ENCODE data around the gene DEPP1.

Gene DEPP1

GRCh38 chr10:44954042-44954441 lies 24.6 kb downstream of the DEPP1 start:
- DNase-seq (ENCODE audit: low read depth), result no peak

GRCh38 chr10:44952779-44953231 lies 25.8 kb downstream of the DEPP1 start:
- DNase-seq (ENCODE audit: low read depth), result no peak

GRCh38 chr10:44951576-44952226 lies 26.9 kb downstream of the DEPP1 start:
- DNase-seq (ENCODE audit: low read depth), result no peak

GRCh38 chr10:44950326-44951225 lies 28.0 kb downstream of the DEPP1 start:
- DNase-seq (ENCODE audit: low read depth), result no peak

- DNase-seq (ENCODE audit: low read depth), result no peak
Observed at GRCh38 chr10:44949915-44950314, 28.7 kb downstream of the DEPP1 start.

DNA sequence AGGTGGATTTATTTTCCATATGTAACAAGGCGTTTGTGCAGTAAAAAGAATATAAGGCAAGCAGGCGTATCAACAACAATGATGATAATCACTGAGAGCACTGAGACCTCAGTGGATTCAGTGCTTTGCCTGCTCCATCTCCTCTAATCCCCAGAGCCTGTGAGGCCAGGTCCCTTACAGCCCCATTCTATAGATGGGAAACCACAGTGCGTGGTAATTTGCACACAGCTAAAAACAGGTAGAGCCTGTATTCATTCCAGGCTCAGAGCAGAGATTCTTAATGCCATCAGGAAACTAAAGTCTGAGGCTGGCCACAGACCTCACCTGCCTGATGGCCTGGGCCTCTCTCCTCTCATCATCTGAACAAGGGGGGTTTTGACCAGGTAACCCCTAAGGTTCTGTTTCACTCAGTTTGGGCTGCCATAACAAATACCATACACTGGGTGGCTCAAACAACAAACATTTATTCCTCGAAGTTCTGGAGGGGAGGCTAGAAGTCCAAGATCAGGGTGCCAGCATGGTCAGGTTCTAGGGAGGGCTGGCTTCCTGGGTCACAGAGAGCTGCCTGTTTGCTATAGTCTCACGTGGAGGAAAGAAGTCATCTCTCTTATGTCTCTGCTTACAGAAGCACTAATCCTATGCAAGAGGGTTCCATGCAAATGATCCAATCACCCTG lies 29.3 kb downstream of the DEPP1 start:
- DNase-seq (ENCODE audit: low read depth), result no peak

DNA sequence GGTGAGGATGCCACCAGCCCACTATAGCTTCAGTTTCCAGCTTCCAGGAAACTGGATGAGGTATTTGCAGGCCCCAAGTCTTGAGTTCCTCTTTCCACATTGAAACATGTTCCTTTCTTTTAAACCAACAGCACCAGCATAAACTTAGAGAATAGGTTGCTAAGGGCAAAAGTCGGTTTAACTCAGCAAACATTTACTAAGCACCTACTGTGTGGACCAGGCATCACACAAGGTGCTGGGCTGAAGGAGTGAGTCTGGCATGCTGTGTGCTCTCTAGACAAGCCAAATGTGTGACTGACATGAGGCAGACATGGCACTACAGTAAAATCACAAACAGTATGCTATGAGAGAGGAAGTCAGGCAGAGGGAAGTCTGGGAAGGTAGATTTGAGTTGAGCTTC lies 30.0 kb downstream of the DEPP1 start:
- no peak for DNase-seq (ENCODE audit: low read depth)

DNA sequence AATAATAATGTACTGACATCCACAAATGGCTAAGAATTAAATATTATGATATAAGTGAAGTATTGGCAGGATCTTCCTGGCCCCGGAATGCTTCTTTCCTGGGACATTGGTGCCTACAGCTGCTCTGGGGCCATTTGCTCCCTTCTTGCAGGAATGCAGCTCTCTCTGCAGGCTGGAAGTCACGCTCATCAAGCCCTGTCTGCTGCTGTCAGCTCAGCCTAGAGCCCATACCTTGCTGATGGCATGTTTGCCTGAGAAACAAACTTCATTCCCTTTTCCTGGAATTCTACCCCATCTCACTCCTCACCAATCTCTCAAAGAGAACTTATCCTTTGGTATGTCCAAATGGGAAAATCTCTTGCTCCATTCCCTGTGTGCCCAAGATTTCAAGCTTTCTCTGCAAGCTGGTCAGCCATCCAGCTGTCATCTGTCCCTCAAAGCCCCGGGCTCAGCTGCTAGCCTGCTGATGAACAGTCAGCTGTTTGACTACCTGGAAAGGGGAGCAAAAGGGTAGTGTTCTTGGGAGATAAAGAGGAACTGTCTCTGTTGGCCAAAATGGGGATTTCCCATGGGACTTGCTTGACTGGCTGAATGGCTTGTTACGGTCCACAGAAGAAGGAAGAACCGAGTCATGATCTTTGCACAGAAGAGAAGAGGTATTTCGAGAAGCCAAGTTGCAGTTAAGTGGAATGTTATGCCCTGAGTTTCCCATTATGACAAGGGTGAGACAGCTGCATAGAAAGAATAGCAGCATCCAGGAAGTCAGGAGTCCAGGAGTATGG lies 31.0 kb downstream of the DEPP1 start:
- DNase-seq (ENCODE audit: low read depth), result no peak

DNA sequence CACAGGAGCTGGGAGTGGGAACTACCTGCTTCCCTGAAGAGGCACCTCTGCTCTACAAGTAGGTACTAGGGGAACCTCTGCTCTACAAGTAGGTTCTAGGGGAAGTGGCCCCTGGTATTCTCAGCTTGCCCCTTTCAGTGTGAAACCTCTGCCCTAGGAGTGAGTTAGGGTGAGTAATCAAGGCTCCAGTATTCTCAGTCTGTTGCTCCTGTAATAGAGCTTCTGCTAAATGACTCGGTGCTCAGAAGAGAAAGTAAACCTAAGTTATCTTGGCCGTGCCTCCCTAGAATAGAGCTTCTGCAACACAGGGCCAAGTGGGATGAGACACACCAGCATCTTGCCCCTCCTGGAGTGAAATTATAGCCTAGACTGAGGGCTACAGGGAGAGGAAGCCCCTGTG lies 32.4 kb downstream of the DEPP1 start:
- no peak for DNase-seq (ENCODE audit: low read depth)

GRCh38 chr10:44944354-44944753 lies 34.3 kb downstream of the DEPP1 start:
- DNase-seq (ENCODE audit: low read depth), result no peak

DNA sequence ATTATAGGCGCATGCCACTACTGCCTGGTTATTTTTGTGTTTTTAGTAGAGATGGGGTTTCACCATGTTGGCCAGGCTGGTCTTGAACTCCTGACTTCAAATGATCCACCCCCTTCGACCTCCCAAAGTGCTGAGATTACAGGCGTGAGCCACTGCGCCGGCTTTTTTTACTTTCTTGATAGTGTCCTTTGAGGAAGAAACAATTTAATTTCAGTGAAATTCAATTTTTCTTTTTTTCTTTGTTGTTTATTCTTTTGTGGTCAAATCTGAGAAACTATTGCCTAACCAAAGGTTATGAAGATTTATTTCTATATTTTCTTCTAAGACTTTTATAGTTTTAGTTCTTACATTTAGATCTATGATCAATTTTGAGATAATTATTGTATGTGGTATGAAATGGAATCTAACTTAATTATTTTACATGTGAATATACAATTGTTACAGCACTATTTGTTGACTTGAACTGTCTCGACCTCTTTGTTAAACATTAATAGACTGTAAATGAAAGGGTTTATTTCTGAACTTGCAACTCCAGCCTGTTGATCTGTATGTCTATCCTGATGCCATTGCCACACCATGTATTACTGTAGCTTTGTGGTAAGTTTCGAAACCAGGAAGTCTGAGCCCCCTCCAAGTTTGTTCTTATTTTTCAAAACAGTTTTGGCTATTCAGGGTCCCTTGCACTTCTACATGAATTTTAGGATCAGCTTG lies 38.8 kb downstream of the DEPP1 start:
- DNase-seq (ENCODE audit: low read depth), result no peak

GRCh38 chr10:44938956-44939355 lies 39.7 kb downstream of the DEPP1 start:
- DNase-seq (ENCODE audit: low read depth), result no peak

GRCh38 chr10:44937196-44938005 lies 41.2 kb downstream of the DEPP1 start:
- no peak for DNase-seq (ENCODE audit: low read depth)

DNA sequence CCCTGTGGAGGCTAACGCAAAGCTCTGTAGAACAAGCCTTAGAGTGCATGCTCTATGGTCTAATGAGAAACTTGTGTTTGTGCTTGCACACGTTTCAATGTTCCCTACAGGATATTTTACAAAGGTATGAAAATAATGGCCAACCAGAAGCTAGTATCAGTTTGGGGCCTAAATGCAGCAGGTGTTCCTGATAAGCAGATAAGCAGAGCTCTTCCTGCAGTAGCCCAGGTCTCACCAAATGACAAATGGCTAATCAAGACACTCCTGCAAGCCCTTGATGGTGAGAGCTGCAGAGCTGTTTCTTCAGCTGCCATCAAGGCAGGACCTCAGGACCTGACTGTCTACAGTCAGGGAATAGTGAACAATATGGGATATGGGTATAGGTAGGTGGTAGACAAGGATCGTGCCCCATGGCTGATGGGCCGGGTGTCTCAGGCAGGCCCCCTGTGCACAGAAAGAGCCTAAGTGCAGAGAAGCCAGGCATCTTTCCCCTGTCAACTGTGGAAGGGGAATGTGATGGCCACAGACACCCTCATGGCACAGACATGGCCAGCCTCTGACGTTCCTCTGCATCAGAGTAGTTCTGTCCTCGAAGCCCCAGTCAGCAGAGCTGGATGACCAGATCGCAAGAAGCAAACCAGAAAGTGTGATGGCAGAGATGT lies 42.2 kb downstream of the DEPP1 start:
- DNase-seq (ENCODE audit: low read depth), result no peak

DNA sequence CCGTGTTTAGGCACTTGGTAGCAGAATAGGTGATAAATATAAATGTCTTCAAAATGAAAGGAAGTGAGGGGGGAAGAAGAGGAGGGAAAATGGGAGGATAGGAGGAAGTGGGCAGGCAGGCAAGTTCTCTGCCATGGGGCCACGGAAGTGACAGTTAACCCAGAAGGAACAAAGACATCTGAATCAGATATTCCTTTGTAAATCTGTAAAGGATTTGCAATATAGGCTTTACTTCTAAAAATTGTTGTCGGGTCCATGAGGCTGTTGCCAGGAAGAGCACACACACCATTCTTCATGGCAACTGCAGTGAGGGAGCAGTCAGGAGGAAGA lies 42.7 kb downstream of the DEPP1 start:
- DNase-seq (ENCODE audit: low read depth), result no peak

DNA sequence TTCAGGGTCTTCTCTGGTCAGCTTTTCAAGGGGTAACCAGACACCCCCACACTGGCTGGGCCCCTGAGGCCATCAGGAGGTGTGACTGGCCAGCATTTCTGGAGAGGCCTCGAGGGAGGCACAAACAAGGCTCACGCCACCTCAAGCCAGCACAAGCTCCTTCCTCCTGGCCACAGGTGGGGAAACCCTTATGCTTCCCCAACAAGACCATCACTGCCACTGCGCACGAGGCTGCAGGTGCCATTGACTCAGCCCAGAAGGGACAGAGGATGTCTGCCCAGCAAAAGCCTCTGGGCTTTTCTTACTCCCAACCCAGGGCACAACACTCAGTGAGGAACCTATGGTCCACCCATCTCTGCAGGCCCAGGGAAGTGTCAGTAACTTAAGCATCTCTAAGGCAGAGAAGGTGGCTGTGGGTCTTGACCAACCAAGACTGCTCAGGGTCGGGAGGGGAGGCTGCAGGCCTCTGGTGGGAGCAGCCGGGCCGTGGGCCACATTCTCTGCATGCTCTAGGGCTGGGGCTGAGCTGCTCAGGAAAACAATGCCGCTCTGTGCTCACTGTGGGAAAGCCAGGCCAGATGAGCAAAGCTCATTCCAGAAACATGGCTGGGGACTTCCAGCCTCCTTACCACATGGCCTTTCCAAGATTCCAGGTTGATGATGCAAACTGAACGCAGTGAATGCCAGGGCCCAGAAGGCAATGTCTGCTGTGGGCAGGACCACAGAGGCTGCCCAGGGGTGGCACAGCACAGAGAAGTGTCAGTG lies 43.2 kb downstream of the DEPP1 start:
- DNase-seq (ENCODE audit: low read depth), result no peak

GRCh38 chr10:44934416-44935200 lies 44.0 kb downstream of the DEPP1 start:
- DNase-seq (ENCODE audit: low read depth), result no peak

Measured in fibroblast of the conjunctiva (primary cell).